ENCODE measurements around the gene CRYAB.
A peak's percentile ranks its signal among the peaks of the same experiment; 100 is the strongest.

The CRYAB gene

GRCh38 chr11:111911563-111912401 lies at the start of gene CRYAB:
TSS of gene CRYAB (minus strand) at chr11:111911770. CDS start at chr11:111911724, 46 bp downstream.
- peak; percentile 90 for DNase-seq (ENCODE audit: low spot score)

DNA sequence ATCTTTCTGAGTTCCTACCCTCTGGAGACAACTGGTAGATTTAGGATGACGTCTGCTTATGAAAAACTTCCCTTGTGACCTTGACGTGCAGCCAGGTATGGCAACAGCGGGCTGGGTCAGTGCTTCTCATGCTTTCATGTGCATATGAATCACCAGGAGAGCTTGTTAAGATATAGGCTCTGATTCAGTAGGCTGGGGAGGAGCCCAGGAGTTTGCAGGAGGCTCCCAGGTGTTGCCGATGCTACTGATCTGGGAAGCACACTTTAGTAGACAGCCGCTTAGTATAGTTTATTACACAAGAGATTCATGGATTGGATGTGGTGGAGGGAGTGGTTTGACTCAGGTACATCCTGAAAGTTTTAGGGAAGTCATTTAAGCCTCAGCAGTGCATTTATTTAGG lies 49.3 kb upstream of the CRYAB start:
- DNase-seq (ENCODE audit: low spot score) = no peak

DNA sequence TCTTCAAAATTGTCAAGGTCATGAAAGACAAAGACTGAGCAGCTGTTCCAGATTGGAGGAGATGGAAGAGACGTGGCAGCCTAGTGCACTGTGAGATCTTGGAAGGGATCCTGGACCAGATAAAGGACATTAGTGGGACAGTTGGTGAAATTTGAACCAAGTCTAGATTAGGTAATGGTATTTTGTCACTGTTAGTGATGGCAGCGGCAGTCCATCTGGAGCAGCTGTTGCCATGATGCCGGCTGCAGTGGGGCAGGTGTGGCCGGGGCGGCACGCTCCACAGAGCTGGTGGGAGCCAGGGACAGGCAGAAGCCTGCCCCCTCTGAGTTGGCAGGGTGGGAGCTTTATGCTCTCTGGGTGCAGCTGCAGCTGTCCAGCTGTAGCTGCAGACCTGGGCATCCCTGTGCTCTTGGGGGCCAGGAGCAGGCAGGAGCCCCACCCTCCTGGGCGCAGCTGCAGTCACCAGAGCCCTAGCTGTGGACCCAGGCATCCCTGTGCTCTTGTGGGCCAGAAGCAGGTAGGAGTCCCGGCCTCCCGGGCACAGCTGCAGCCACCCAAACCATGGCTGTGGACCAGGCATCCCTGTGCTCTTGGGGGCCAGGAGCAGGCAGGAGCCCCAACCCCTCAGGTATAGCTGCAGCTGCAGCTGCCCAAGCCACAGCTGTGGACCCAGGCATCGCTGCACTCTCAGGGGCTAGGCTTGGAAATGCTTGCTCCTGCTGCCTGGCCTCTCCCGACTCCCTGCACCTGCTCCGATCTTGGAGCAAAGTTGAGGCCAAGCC lies 46.3 kb upstream of the CRYAB start:
- DNase-seq (ENCODE audit: low spot score) = no peak

GRCh38 chr11:111954154-111954553 lies 42.6 kb upstream of the CRYAB start:
- no peak for DNase-seq (ENCODE audit: low spot score)

DNA sequence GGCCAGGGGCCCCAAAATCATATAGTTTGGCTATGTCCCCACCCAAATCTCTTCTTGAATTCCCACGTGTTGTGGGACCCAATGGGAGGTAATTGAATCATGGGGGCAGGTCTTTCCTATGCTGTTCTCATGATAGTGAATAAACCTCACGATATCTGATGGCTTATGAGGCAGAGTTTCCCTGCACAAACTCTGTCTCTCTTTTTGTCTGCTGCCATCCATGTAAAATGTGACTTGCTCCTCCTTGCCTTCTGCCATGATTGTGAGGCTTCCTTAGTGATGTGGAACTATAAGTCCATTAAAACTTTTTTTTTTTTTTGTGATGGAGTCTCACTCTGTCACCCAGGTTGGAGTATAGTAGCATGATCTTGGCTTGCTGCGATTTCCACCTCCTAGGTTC lies 40.0 kb upstream of the CRYAB start:
- DNase-seq (ENCODE audit: low spot score) = no peak

GRCh38 chr11:111949519-111950426 lies 38.2 kb upstream of the CRYAB start:
- no peak for DNase-seq (ENCODE audit: low spot score)

GRCh38 chr11:111947143-111947542 lies 35.6 kb upstream of the CRYAB start:
- no peak for DNase-seq (ENCODE audit: low spot score)

DNA sequence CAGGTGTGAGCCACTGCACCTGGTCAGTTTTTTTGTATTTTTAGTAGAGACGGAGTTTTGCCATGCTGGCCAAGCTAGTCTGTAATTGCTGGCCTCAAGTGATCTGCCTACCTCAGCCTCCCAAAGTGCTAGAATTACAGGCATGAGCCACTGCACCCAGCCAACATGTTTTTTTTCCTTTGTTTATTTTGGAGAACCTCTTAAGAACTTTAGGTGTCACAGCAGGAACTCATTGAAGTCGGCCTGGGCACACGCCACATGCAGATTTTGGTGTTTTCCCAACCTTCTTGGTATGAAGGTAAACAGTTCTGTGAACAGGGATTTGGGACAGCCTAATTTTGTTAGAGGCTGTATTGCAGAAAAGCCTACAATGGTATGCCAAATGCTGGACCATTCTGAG lies 34.9 kb upstream of the CRYAB start:
- no peak for DNase-seq (ENCODE audit: low spot score)

- DNase-seq (ENCODE audit: low spot score) = no peak
Measured at GRCh38 chr11:111945198-111945597, 33.6 kb upstream of the CRYAB start.

DNA sequence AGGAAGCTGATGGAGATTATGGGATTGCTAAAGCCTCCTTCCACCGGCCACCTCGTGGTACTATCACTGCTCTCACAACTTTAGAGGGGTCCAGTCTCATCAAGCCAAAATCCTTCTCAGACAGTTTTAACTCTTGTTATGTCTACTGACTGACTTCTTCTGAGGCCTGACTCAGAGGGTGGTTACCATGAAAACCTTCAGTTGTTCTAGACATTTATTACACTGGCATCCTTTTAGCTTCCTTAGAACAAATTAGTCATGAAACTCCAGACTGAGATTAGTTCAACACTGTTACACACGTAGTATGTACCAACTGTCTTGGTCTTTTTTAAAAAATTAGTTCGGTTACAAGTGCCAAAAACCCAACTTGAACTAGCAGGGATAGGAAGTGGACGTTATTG lies 33.1 kb upstream of the CRYAB start:
- peak; percentile 67 for DNase-seq (ENCODE audit: low spot score)

DNA sequence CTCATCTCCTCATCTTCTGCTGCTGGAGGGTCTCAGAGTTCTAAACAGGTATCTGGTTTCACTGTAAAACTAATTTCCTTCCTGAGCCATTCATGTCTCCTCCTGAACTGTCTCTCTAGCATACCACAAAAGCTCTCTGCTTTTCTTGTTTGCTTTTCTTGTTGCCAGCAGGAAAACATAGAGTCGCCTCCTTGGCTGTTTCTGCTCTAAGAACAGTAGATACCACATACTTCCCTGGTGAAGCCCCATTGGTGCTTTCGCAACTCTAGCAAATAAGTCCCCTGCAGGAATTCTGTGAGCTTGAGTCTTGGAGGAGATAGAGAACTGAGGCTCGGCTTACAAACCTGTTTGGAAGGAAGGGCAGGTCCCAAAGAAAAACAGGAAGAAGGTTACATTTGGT lies 32.6 kb upstream of the CRYAB start:
- peak; percentile 73 for DNase-seq (ENCODE audit: low spot score)

- DNase-seq (ENCODE audit: low spot score) = peak; percentile 38
Measured at GRCh38 chr11:111942829-111943228, 31.3 kb upstream of the CRYAB start.

DNA sequence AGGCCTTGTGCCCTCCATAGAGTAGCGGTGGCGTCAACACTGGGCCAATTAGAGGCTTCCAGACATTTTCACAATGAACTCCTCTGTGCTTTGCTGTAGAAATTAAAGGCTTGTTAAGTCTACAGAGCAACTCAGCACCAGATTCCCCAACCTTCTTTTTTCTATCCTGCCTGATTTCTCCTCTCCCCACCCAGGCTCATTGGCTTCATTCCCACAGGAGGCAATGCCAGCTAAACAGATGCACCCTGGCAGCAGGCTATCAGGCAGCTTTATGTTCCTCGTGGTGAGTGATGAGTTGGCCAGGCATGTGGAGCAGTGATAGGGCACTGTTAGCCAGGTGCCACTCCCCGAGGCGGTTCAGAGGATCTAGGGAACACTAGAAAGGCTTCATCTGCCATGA lies 30.4 kb upstream of the CRYAB start:
- no peak for DNase-seq (ENCODE audit: low spot score)

- no peak for DNase-seq (ENCODE audit: low spot score)
Measured at GRCh38 chr11:111939836-111940604, 28.4 kb upstream of the CRYAB start.

- DNase-seq (ENCODE audit: low spot score) = peak; percentile 48
Measured at GRCh38 chr11:111938687-111939160, 27.2 kb upstream of the CRYAB start.

- DNase-seq (ENCODE audit: low spot score) = no peak
Measured at GRCh38 chr11:111937844-111938243, 26.3 kb upstream of the CRYAB start.

GRCh38 chr11:111937461-111937769 lies 25.8 kb upstream of the CRYAB start:
- no peak for DNase-seq (ENCODE audit: low spot score)

GRCh38 chr11:111936040-111936540 lies 24.5 kb upstream of the CRYAB start:
- DNase-seq (ENCODE audit: low spot score) = no peak

GRCh38 chr11:111935317-111936039 lies 23.9 kb upstream of the CRYAB start:
- DNase-seq (ENCODE audit: low spot score) = no peak

- no peak for DNase-seq (ENCODE audit: low spot score)
Measured at GRCh38 chr11:111934306-111934705, 22.7 kb upstream of the CRYAB start.

GRCh38 chr11:111933872-111934271 lies 22.3 kb upstream of the CRYAB start:
- no peak for DNase-seq (ENCODE audit: low spot score)
